HG03565 (cell line): ENCODE results near the gene KCNE1.
"Not testable (repeated sequence)": the region's sequence is repeated elsewhere in the genome, so short reads cannot be mapped to it uniquely, and the experiment has no call there.

ENCODE experiments used
- ATAC-seq: cut with Tn5 transposase; IDR thresholded peaks from one replicate; pipeline ENCODE4 v1.9.1; 2021; ENCODE audit warnings: mild to moderate bottlenecking, moderate library complexity; ENCODE audit not compliant: unreplicated experiment

The KCNE1 gene

DNA sequence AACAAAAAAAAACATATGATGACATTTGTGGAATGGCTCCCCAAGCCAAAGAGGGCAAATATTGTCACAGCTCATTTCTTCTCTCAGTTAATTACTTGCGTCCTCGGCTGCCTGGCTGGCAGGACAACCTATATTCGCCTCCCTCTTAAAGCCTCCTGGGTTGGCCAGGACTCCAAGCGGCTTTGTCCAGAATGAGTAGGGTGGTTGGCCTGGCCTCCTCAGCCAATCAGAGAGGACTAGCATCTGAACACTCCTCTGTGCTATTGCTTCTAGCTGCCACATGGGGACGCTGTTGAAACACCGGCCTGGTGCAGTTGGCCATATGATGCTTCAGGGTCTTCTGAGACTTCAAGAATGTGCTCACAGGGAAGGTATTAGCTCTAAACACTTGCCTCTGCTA, 83.6 kb downstream of the KCNE1 start:
- not testable (repeated sequence) for ATAC-seq

DNA sequence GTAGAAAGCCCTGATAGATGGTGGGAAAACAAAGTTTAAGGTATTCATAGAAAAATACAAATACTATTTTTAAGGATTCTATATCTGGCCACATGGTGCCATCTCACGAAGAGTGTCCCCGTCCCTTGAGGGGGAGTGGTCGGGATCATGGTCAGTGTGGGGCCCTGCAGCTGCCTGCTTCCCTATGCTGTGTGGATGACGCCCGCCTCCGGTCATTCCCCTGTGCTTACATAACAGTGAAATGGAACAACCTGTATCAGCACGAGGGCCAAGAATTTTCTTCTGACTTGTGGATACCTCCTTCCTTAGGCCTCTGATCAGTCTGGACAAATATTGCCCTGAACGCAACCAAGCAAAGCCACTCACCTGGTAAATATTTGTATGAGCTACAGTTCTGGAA, 84.7 kb downstream of the KCNE1 start:
- ATAC-seq = not testable (repeated sequence)

GRCh38 chr21:34423805-34424204, 88.2 kb downstream of the KCNE1 start, which contains the start of gene SMIM34:
SMIM34 (minus strand) TSS chr21:34423951; CDS start chr21:34423839, 112 bp downstream.
- ATAC-seq = not testable (repeated sequence)

DNA sequence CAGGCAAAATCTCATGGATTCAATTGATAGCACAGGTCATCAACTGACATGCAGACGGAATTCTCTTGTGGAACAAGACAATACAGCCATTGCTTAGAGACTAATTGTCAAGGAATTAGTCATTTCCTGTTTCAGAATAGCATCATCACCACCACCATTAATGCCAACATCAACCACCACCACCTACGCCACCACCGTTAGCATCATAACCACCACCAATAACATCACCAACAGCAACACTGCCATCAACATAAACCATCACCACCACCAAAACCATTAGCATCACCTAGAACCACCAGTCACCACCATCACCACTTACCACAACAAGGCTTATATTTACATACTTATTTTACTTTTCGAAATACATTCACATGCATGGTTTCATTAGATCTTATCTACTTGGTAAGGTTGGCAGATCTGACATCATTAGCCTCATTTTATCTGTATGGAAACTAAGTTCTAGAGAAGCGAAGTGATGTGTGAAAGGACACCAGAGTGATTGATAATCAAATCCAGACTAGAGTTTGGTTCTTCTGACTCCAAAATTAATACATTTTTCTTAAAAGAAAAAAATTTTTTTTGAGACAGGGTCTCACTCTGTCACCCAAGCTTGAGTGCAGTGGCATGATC, 94.4 kb downstream of the KCNE1 start:
- not testable (repeated sequence) for ATAC-seq

DNA sequence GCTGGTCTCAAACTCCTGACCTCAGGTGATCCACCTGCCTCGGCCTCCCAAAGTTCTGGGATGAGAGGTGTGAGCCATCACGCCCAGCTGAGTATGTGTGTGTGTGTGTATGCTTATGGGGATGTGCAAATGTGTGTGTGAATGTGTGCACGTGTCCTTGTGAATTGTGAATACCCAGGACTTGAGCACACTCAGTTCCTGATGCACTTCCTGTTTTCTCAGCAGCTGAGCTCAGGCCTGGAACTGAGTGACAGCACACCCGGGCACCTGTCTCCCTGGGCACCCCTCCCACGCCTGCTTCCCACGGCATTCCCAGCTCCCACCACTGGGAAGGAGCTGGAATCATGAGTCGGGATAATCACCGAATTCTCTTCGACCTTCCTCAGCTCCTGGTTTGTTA, 104.7 kb downstream of the KCNE1 start:
- ATAC-seq = not testable (repeated sequence)

DNA sequence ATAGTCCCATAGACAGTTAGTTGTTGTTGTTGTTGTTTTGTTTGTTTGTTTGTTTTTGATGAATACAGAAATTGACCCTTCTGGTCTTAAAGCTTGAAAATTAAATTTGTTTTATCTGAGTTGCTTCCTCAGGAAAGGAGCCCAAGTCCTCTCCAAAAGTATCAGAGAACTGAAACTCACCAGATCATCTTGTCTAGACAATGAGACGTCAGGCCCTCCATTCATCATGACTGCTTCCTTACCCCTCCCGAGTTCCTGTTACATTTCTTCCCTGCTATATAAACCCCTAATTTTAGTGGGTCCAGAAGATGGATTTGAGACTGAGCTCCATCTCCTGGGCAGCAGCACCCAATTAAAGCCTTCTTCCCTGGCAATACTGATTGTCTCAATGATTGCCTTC, 105.3 kb downstream of the KCNE1 start:
- ATAC-seq = not testable (repeated sequence)

DNA sequence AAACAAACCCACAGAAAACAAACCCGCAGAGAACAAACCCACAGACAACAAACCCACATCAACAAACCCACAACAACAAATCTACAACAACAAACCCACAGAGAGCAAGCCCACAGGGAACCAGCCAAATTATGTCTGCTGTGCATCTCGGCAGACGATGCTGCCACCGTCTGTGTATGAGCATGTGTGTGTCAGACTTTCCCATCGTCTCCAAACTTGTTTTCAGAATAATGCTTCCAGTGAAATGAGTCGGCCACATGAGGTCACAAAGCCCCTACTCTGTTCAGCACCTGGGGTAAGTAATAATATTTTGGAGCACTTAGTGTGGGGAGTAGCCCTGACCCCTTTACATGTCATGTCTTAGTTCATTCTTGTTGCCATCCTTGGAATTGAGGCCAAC, 105.9 kb downstream of the KCNE1 start:
- ATAC-seq = not testable (repeated sequence)

GRCh38 chr21:34405686-34406085, 106.3 kb downstream of the KCNE1 start:
- not testable (repeated sequence) for ATAC-seq

GRCh38 chr21:34404742-34405141, 107.3 kb downstream of the KCNE1 start:
- not testable (repeated sequence) for ATAC-seq

DNA sequence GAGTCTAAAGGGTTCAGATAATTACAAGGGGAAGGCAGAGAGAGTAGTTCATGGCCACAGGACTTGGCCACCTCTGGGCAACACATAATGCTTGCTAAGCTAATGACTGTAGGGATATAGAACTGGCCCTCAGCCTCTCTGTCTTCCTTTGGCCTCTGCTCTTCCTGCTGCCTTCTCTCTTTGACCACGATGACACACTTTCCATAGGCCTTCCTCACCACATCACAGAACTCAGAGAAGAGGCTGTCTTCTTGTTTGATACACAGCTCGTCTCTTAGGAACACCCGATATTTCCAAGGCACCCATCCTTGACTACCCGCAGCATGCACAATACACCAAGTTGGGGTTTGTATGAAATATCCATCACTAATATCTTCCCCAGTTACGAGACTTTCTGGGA, 111.5 kb downstream of the KCNE1 start:
- ATAC-seq = not testable (repeated sequence)
